GM21526 (cell line): Measurements from ENCODE around the gene GCC2.
A peak's percentile ranks its signal among the peaks of the same experiment; 100 is the strongest.
"Not testable (repeated sequence)": the region's sequence is repeated elsewhere in the genome, so short reads cannot be mapped to it uniquely, and the experiment has no call there.

ENCODE experiments used
- ATAC-seq: cut with Tn5 transposase; IDR thresholded peaks from one replicate; pipeline ENCODE4 v1.9.1; 2021; ENCODE audit warnings: moderate library complexity; ENCODE audit not compliant: unreplicated experiment, low FRiP score

GCC2 gene

GRCh38 chr2:108444941-108445840 lies 3.8 kb upstream of the GCC2 start:
- ATAC-seq = no peak

GRCh38 chr2:108446703-108447102 lies 2.3 kb upstream of the GCC2 start:
- no peak for ATAC-seq

GRCh38 chr2:108447947-108448677 lies 894 bp upstream of the GCC2 start:
- ATAC-seq = no peak

GRCh38 chr2:108449410-108450130 lies 564 bp downstream of the GCC2 start:
- peak; percentile 37 for ATAC-seq

GRCh38 chr2:108450863-108451262 lies 1.9 kb downstream of the GCC2 start:
- no peak for ATAC-seq

- ATAC-seq = no peak
Measured at GRCh38 chr2:108451976-108452375, 3.0 kb downstream of the GCC2 start.

- not testable (repeated sequence) for ATAC-seq
Measured at GRCh38 chr2:108453530-108453929, 4.5 kb downstream of the GCC2 start.

- no peak for ATAC-seq
Measured at GRCh38 chr2:108454440-108454839, 5.4 kb downstream of the GCC2 start.

GRCh38 chr2:108455571-108455970 lies 6.6 kb downstream of the GCC2 start:
- ATAC-seq = no peak

GRCh38 chr2:108458082-108458481 lies 9.1 kb downstream of the GCC2 start:
- ATAC-seq = no peak

- no peak for ATAC-seq
Measured at GRCh38 chr2:108459441-108459840, 10.4 kb downstream of the GCC2 start.

- ATAC-seq = peak; percentile 79
Measured at GRCh38 chr2:108460345-108461037, 11.5 kb downstream of the GCC2 start.

GRCh38 chr2:108477099-108477498 lies 28.1 kb downstream of the GCC2 start:
- ATAC-seq = no peak

- no peak for ATAC-seq
Measured at GRCh38 chr2:108485253-108485652, 36.2 kb downstream of the GCC2 start.

GRCh38 chr2:108490506-108491122 lies 41.6 kb downstream of the GCC2 start:
- ATAC-seq = no peak

GRCh38 chr2:108491848-108492247 lies 42.8 kb downstream of the GCC2 start:
- no peak for ATAC-seq

- no peak for ATAC-seq
Measured at GRCh38 chr2:108492364-108492763, 43.4 kb downstream of the GCC2 start.

GRCh38 chr2:108496167-108496566 lies 47.2 kb downstream of the GCC2 start:
- not testable (repeated sequence) for ATAC-seq

GRCh38 chr2:108507620-108508019 lies 58.6 kb downstream of the GCC2 start:
- not testable (repeated sequence) for ATAC-seq

GRCh38 chr2:108512431-108512830 lies 63.4 kb downstream of the GCC2 start:
- ATAC-seq = not testable (repeated sequence)
